HepG2 (cell line): ENCODE data around the gene S100A9. TPM values are rescaled to one million over a fixed set of nuclear protein-coding genes. Genes with fewer than 3 reads are reported as not detected.

Experiments used
- ATAC-seq: fragments of 200-7000 bp; cut with Tn5 transposase; 3 replicates; pipeline ENCODE4 v1.9.1; 2020; ENCODE audit warnings: mild to moderate bottlenecking, moderate library complexity
- BruUV-seq: library from RNA; stranded (reverse); fragments of 400-500 nt; replicated peaks from 2 replicates; lab custom pipeline; 2021; lab: Mats Ljungman, UMichigan
- CTCF ChIA-PET: fragments of 300-600 bp; formaldehyde crosslinking; extraction: SDS; loops from one replicate; lab custom pipeline; 2021; ENCODE audit warnings: low total read pairs, inconsistent platforms, low intra/inter-chr PET ratio; lab: Yijun Ruan, JAX
- POLR2A ChIA-PET: fragments of 350-600 bp; sonication (Branson Sonifier 250); formaldehyde crosslinking; loops from one replicate; lab custom pipeline; 2020; ENCODE audit warnings: antibody characterized with exemption, inconsistent platforms; lab: Yijun Ruan, JAX
- DNase-seq: peaks from one replicate; pipeline ENCODE4 v3.0.0-alpha.2; 2015; ENCODE audit warnings: low spot score
- FAIRE-seq: peaks from 3 replicates; lab custom pipeline; 2011; peaks lifted over from hg19 to GRCh38; lab: Jason Lieb, UNC
- H2AFZ ChIP-seq: one replicate; pipeline ENCODE4 v1.6.1; 2011; ENCODE audit warnings: low read length, inconsistent platforms
- H3K27ac ChIP-seq: fragments of 300-600 bp; 3 replicates; pipeline ENCODE4 v1.8.0; 2011; ENCODE audit warnings: mixed run types, mild to moderate bottlenecking, mixed read lengths, low read length, inconsistent platforms; ENCODE audit not compliant: insufficient read depth; ENCODE audit errors: extremely low read length
- H3K27me3 ChIP-seq, 2 experiments: fragments of 200-600 bp in 1 of 2; 2 replicates in 1 of 2; 3 replicates in 1 of 2; pipeline versions ENCODE4 v1.6.0 to v1.8.0; 2011; ENCODE audit warnings: low read length in 2 of 2, mild to moderate bottlenecking in 2 of 2, moderate library complexity in 2 of 2, inconsistent platforms in 1 of 2; ENCODE audit not compliant: insufficient read depth in 2 of 2, control insufficient read depth in 1 of 2
- H3K36me3 ChIP-seq, 2 experiments: fragments of 200-600 bp in 1 of 2; replicated peaks in 1 of 2; 2 replicates in 1 of 2; 3 replicates in 1 of 2; pipeline versions ENCODE4 v1.5.1 to v1.8.0; 2011; ENCODE audit warnings: low read length in 2 of 2, inconsistent platforms in 1 of 2; ENCODE audit not compliant: insufficient read depth in 2 of 2, control insufficient read depth in 1 of 2
- H3K4me1 ChIP-seq: 2 replicates; pipeline ENCODE4 v1.5.1; 2012; ENCODE audit warnings: low read length, inconsistent platforms; ENCODE audit not compliant: insufficient read depth
- H3K4me2 ChIP-seq: 2 replicates; pipeline ENCODE4 v1.6.0; 2011; ENCODE audit warnings: low read depth, low read length, inconsistent platforms
- H3K4me3 ChIP-seq, 3 experiments: fragments of 200-600 bp in 1 of 3; sonication (generic), shearing (Covaris generic) in 1 of 3; replicated peaks in 1 of 3; 2 replicates each; pipeline ENCODE4 v1.5.1; 2011 to 2016; ENCODE audit warnings: low read length in 3 of 3, inconsistent platforms in 2 of 3, low read depth in 2 of 3, mild to moderate bottlenecking in 2 of 3, control low read depth in 1 of 3, mixed read lengths in 1 of 3; ENCODE audit not compliant: insufficient read depth in 1 of 3
- H3K79me2 ChIP-seq: one replicate; pipeline ENCODE4 v1.6.1; 2011; ENCODE audit warnings: low read length, inconsistent platforms; ENCODE audit not compliant: insufficient read depth
- H3K9ac ChIP-seq: 2 replicates; pipeline ENCODE4 v1.6.0; 2011; ENCODE audit warnings: mild to moderate bottlenecking, low read depth, low read length, inconsistent platforms; ENCODE audit not compliant: insufficient read depth
- H3K9me3 ChIP-seq: 2 replicates; pipeline ENCODE4 v1.5.1; 2012; ENCODE audit warnings: mild to moderate bottlenecking, low read length
- H4K20me1 ChIP-seq: 2 replicates; pipeline ENCODE4 v1.6.0; 2011; ENCODE audit warnings: inconsistent platforms, mild to moderate bottlenecking, low read length, moderate library complexity; ENCODE audit not compliant: insufficient read depth
- CREM ChIP-seq, 2 experiments: sonication (generic) in 1 of 2; formaldehyde crosslinking in 1 of 2; IDR thresholded peaks; 2 replicates each; pipeline versions ENCODE4 v1.4.0 to v1.6.1; 2016 to 2020; ENCODE audit warnings: antibody characterized with exemption in 1 of 2, mild to moderate bottlenecking in 1 of 2, missing genetic modification reagents in 1 of 2
- MIER2 ChIP-seq: IDR thresholded peaks from 2 replicates; pipeline ENCODE4 v1.6.1; 2016; ENCODE audit warnings: missing biosample characterization, missing genetic modification reagents
- NCOA1 ChIP-seq: sonication (generic); formaldehyde crosslinking; IDR thresholded peaks from 2 replicates; pipeline ENCODE4 v1.9.0; 2021; ENCODE audit warnings: missing genetic modification reagents
- NFKB2 ChIP-seq: sonication (generic); formaldehyde crosslinking; IDR thresholded peaks from 2 replicates; pipeline ENCODE4 v1.4.0; 2020; ENCODE audit warnings: missing genetic modification reagents, borderline replicate concordance
- SIN3A ChIP-seq: IDR thresholded peaks from 2 replicates; pipeline ENCODE4 v1.6.1; 2011; ENCODE audit warnings: low read depth, mild to moderate bottlenecking, control low read depth, low read length, borderline replicate concordance
- TMF1 ChIP-seq: sonication (generic); formaldehyde crosslinking; IDR thresholded peaks from 2 replicates; pipeline ENCODE4 v1.8.1; 2022; ENCODE audit warnings: low read depth, missing genetic modification reagents
- ZNF232 ChIP-seq: sonication (generic); formaldehyde crosslinking; IDR thresholded peaks from 2 replicates; pipeline ENCODE4 v1.4.0; 2020; ENCODE audit warnings: missing genetic modification reagents, borderline replicate concordance
- ZNF24 ChIP-seq: fragments of 450-650 bp; IDR thresholded peaks from 2 replicates; pipeline ENCODE4 v1.6.1; 2017; ENCODE audit warnings: antibody characterized with exemption, mild to moderate bottlenecking
- ZNF44 ChIP-seq: sonication (generic); formaldehyde crosslinking; IDR thresholded peaks from 2 replicates; pipeline ENCODE4 v1.5.1; 2020; ENCODE audit warnings: mild to moderate bottlenecking, missing genetic modification reagents
- ZNF446 ChIP-seq: sonication (generic); formaldehyde crosslinking; IDR thresholded peaks from 2 replicates; pipeline ENCODE4 v1.5.0; 2020; ENCODE audit warnings: mild to moderate bottlenecking, missing genetic modification reagents
- ZNF557 ChIP-seq: sonication (generic); formaldehyde crosslinking; IDR thresholded peaks from 2 replicates; pipeline ENCODE4 v1.4.0; 2020; ENCODE audit warnings: missing genetic modification reagents
- ZNF616 ChIP-seq: sonication (generic); formaldehyde crosslinking; IDR thresholded peaks from 2 replicates; pipeline ENCODE4 v1.5.0; 2020; ENCODE audit warnings: low read depth, mild to moderate bottlenecking, missing genetic modification reagents
- WGBS: methylation state at CpG from one replicate; pipeline ENCODE4 v1.1.6; 2017; ENCODE audit warnings: low lambda C conversion rate; 5-methylcytosine and 5-hydroxymethylcytosine counted together
- in situ Hi-C: cut with HindIII; loops from 2 replicates; pipeline ENCODE4 v1.10.0; 2017; ENCODE audit warnings: low pct_unique_long_range_greater_than_20kb; ENCODE audit not compliant: extremely low pct_ligation_motif_present
- intact Hi-C: fragments of 100-400 bp; cut with micrococcal nuclease; formaldehyde crosslinking; loops from one replicate; pipeline ENCODE4 v1.10.0; 2022; ENCODE audit not compliant: unreplicated experiment
- polyA plus RNA-seq, 8 experiments: library from polyadenylated mRNA; depleted of rRNA in 3 of 8; stranded (reverse) in 7 of 8; unstranded in 1 of 8; fragments of >200 nt; fragmentation: Illumina TruSeq in 4 of 8; extraction: Trizol in 4 of 8; gene quantifications; 2 replicates each; pipeline versions ENCODE4 v1.2.1 to v1.2.3, GENCODE V29; 2011 to 2016; ENCODE audit warnings: low read depth in 4 of 8, missing spikeins in 1 of 8, mixed read lengths in 1 of 8; ENCODE audit not compliant: insufficient read depth in 1 of 8
- total RNA-seq, 5 experiments: library from RNA; depleted of rRNA; stranded (reverse); fragments of >200 nt; fragmentation: Illumina TruSeq; extraction: Trizol; gene quantifications; 2 replicates each; pipeline ENCODE4 v1.2.3, GENCODE V29; 2016; ENCODE audit warnings: low read depth in 1 of 5
- TF ChIP-seq, protein P1 (sequence below): sonication (generic); formaldehyde crosslinking; IDR thresholded peaks from 2 replicates; pipeline ENCODE4 v1.5.1; 2020; ENCODE audit warnings: missing genetic modification reagents, mild to moderate bottlenecking, borderline replicate concordance

S100A9 gene
- total and polyA plus RNA-seq, 2 of the 13 experiments (the other 11 are each of a cell fraction or from before 2014, with no cell fraction given): 0.31 to 0.69 TPM

- Histone ChIP-seq H3K9ac (no peak overlapping the region), H3K4me2 (no peak overlapping the region), H3K9me3 (no peaks in the 10 kb centered on the region), H3K36me3 (no peaks in the 10 kb centered on the region), H3K79me2 (no peaks in the 10 kb centered on the region), H3K27me3 (peaks cover 1 to 40% of the 10 kb centered on the region in 2 experiments; a peak in 4 of 5 replicates), H4K20me1 (no peaks in the 10 kb centered on the region), H3K4me1 (no peaks in the 10 kb centered on the region), H3K4me3 (no peak overlapping the region), H2AFZ (no peak overlapping the region), H3K27ac (no peak overlapping the region)
- 32% methylated on average over 11 of the region's 11 CpGs for WGBS
- DNase-seq (no peak), FAIRE-seq (no peak), ATAC-seq (no peak)
- TF ChIP-seq ZNF446: no peak
- TF ChIP-seq ZNF44: no peak
- TF ChIP-seq NFKB2 (CRISPR knock-in tag): no peak
- no peak for TF ChIP-seq ZNF24
- no peak for TF ChIP-seq NCOA1
- TF ChIP-seq SIN3A: no peak
- TF ChIP-seq TMF1 (CRISPR knock-in tag): no peak
- no peak for TF ChIP-seq CREM (IDR thresholded peaks at IDR 0.05)
- TF ChIP-seq CREM (CRISPR knock-in tag; IDR thresholded peaks at IDR 0.05): no peak
- TF ChIP-seq, protein P1, sequence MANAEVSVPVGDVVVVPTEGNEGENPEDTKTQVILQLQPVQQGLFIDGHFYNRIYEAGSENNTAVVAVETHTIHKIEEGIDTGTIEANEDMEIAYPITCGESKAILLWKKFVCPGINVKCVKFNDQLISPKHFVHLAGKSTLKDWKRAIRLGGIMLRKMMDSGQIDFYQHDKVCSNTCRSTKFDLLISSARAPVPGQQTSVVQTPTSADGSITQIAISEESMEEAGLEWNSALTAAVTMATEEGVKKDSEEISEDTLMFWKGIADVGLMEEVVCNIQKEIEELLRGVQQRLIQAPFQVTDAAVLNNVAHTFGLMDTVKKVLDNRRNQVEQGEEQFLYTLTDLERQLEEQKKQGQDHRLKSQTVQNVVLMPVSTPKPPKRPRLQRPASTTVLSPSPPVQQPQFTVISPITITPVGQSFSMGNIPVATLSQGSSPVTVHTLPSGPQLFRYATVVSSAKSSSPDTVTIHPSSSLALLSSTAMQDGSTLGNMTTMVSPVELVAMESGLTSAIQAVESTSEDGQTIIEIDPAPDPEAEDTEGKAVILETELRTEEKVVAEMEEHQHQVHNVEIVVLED (CRISPR knock-in tag): no peak
- TF ChIP-seq MIER2 (CRISPR knock-in tag): no peak
- TF ChIP-seq ZNF232 (CRISPR knock-in tag): no peak
- no peak for TF ChIP-seq ZNF616 (CRISPR knock-in tag)
- no peak for TF ChIP-seq ZNF557 (CRISPR knock-in tag)
- in situ Hi-C loops: no loop called here
- POLR2A ChIA-PET: no interaction called here
- no TSS peak for BruUV-seq
- CTCF ChIA-PET: no interaction called here
- intact Hi-C loops: loop anchor here (1.0 kb wide), 1 partner anchor 50 kb away; no protein-coding TSS in a partner anchor
Measured at GRCh38 chr1:153403421-153404085, 45.9 kb downstream of the S100A9 start.
